K562 (cell line): Measurements from ENCODE around the gene SFI1. TPM values are rescaled to one million over a fixed set of nuclear protein-coding genes. Genes with fewer than 3 reads are reported as not detected.

Source experiments
- ADNP ChIP-seq: fragments of 200-800 bp; sonication (Bioruptor generic); IDR thresholded peaks from 2 replicates; pipeline ENCODE4 v1.6.1; 2016; ENCODE audit warnings: missing genetic modification characterization, missing compliant biosample characterization
- AFF4 ChIP-seq: sonication (generic); formaldehyde crosslinking; IDR thresholded peaks from 2 replicates; pipeline ENCODE4 v1.8.0; 2023; ENCODE audit warnings: mild to moderate bottlenecking, missing genetic modification reagents
- ARHGAP35 ChIP-seq: fragments of 450-650 bp; IDR thresholded peaks from 2 replicates; pipeline ENCODE4 v1.6.1; 2018; ENCODE audit not compliant: partially characterized antibody
- ARID1B ChIP-seq: fragments of 450-650 bp; IDR thresholded peaks from 2 replicates; pipeline ENCODE4 v1.6.1; 2016; ENCODE audit warnings: antibody characterized with exemption, mild to moderate bottlenecking, inconsistent platforms
- BRF1 ChIP-seq: IDR thresholded peaks from 3 replicates; pipeline ENCODE4 v1.6.1; 2011; ENCODE audit warnings: borderline replicate concordance, mild to moderate bottlenecking; ENCODE audit not compliant: insufficient read length; ENCODE audit errors: extremely low read depth
- CBFA2T2 ChIP-seq: fragments of 450-650 bp; conservative IDR thresholded peaks from 2 replicates; pipeline ENCODE4 v1.6.1; 2017; ENCODE audit warnings: mild to moderate bottlenecking
- CBFB ChIP-seq: sonication (generic); formaldehyde crosslinking; IDR thresholded peaks from 2 replicates; pipeline ENCODE4 v1.4.0; 2020; ENCODE audit warnings: mild to moderate bottlenecking, missing genetic modification reagents
- CSDE1 ChIP-seq, 2 experiments: fragments of 450-650 bp; IDR thresholded peaks; 2 replicates each; pipeline ENCODE4 v1.6.1; 2016; ENCODE audit warnings: mild to moderate bottlenecking in 1 of 2
- DACH1 ChIP-seq: fragments of 450-650 bp; IDR thresholded peaks from 2 replicates; pipeline ENCODE4 v1.6.1; 2018; ENCODE audit not compliant: partially characterized antibody
- HDAC2 ChIP-seq: fragments of 450-650 bp; IDR thresholded peaks from 2 replicates; pipeline ENCODE4 v1.6.1; 2016; ENCODE audit warnings: mild to moderate bottlenecking
- MCM3 ChIP-seq: fragments of 450-650 bp; IDR thresholded peaks from 2 replicates; pipeline ENCODE4 v1.6.1; 2016
- POLR2A ChIP-seq: fragments of 450-650 bp; conservative IDR thresholded peaks from 2 replicates; pipeline ENCODE4 v1.6.1; 2016
- RBM17 ChIP-seq: fragments of 200-400 bp; formaldehyde crosslinking; IDR thresholded peaks from 2 replicates; pipeline ENCODE4 v1.6.1; 2017; ENCODE audit warnings: low read depth, mild to moderate bottlenecking, low read length, borderline replicate concordance
- RFX5 ChIP-seq: IDR thresholded peaks from 2 replicates; pipeline ENCODE4 v1.6.1; 2011; ENCODE audit warnings: low read depth, mild to moderate bottlenecking, improper control_type of control experiment, low read length
- RNF2 ChIP-seq: sonication (generic); IDR thresholded peaks from 2 replicates; pipeline ENCODE4 v1.6.1; 2016
- RUNX1 ChIP-seq: sonication (generic); IDR thresholded peaks from 2 replicates; pipeline ENCODE4 v1.6.1; 2016; ENCODE audit warnings: antibody characterized with exemption, low read depth
- SMARCA4 ChIP-seq: fragments of 450-650 bp; IDR thresholded peaks from 2 replicates; pipeline ENCODE4 v1.6.1; 2016
- TCF7 ChIP-seq: sonication (generic); IDR thresholded peaks from 2 replicates; pipeline ENCODE4 v1.6.1; 2016; ENCODE audit warnings: antibody characterized with exemption, borderline replicate concordance
- TCF7L2 ChIP-seq: fragments of 150-350 bp; IDR thresholded peaks from 2 replicates; pipeline ENCODE4 v1.6.1; 2016; ENCODE audit warnings: low read depth, mild to moderate bottlenecking, low read length, moderate library complexity
- TRIM25 ChIP-seq: fragments of 450-650 bp; IDR thresholded peaks from 2 replicates; pipeline ENCODE4 v1.7.0; 2016; ENCODE audit warnings: borderline replicate concordance
- ZNF184 ChIP-seq: sonication (generic); formaldehyde crosslinking; IDR thresholded peaks from 2 replicates; pipeline ENCODE4 v1.5.0; 2020; ENCODE audit warnings: missing genetic modification reagents
- ZNF217 ChIP-seq: sonication (generic); formaldehyde crosslinking; IDR thresholded peaks from 2 replicates; pipeline ENCODE4 v1.8.0; 2022; ENCODE audit warnings: mild to moderate bottlenecking, missing genetic modification reagents
- ZNF253 ChIP-seq: fragments of 250-450 bp; sonication (Bioruptor Pico); conservative IDR thresholded peaks from 2 replicates; pipeline ENCODE4 v1.6.1; 2021; ENCODE audit warnings: mild to moderate bottlenecking
- ZNF41 ChIP-seq: fragments of 250-450 bp; sonication (Bioruptor Pico); conservative IDR thresholded peaks from 2 replicates; pipeline ENCODE4 v1.4.0; 2020; ENCODE audit warnings: mild to moderate bottlenecking
- ZNF740 ChIP-seq, 3 experiments: fragments of 200-800 bp in 1 of 3; sonication (Bioruptor generic) in 1 of 3; sonication (generic) in 1 of 3; formaldehyde crosslinking in 1 of 3; IDR thresholded peaks; 2 replicates each; pipeline versions ENCODE4 v1.6.1 to v1.8.0; 2016 to 2022; ENCODE audit warnings: mild to moderate bottlenecking in 2 of 3, missing compliant biosample characterization in 2 of 3, missing genetic modification characterization in 2 of 3, missing genetic modification reagents in 1 of 3
- ZSCAN29 ChIP-seq: fragments of 450-650 bp; IDR thresholded peaks from 2 replicates; pipeline ENCODE4 v1.6.1; 2017
- polyA plus RNA-seq, 8 experiments: library from polyadenylated mRNA; depleted of rRNA in 4 of 8; stranded (reverse) in 5 of 8; unstranded in 3 of 8; fragments of >200 nt; fragmentation: Nextera tagmentation in 2 of 8; fragmentation: Illumina TruSeq in 1 of 8; extraction: Ambion mirVana in 2 of 8; extraction: Trizol in 1 of 8; gene quantifications; 2 replicates each; pipeline versions ENCODE4 v1.2.1 to v1.2.3, GENCODE V29; 2011 to 2014; ENCODE audit warnings: inconsistent platforms in 1 of 8, missing spikeins in 1 of 8
- total RNA-seq, 7 experiments: library from RNA; depleted of rRNA in 6 of 7; stranded (reverse); fragments of >200 nt in 6 of 7; fragmentation: Illumina TruSeq in 2 of 7; extraction: Trizol in 2 of 7; gene quantifications; 2 replicates each; pipeline versions ENCODE4 v1.2.1 to v1.2.3, GENCODE V29; 2011 to 2021; ENCODE audit warnings: low replicate concordance in 1 of 7

SFI1 gene
- total and polyA plus RNA-seq, 9 of the 15 experiments (the other 6 are each of a cell fraction or from before 2014, with no cell fraction given) = 3.0 to 25.6 (median 14.1) TPM

- TF ChIP-seq CSDE1 (IDR thresholded peaks at IDR 0.05) = no peak
- no peak; the same call in 1 of the 2 replicates for TF ChIP-seq AFF4
- TF ChIP-seq MCM3 = no peak
- TF ChIP-seq SMARCA4 = no peak
- no peak for TF ChIP-seq ADNP (tag)
- TF ChIP-seq ZNF217 (CRISPR knock-in tag) = no peak
- TF ChIP-seq CBFB = no peak
- TF ChIP-seq ARHGAP35 = no peak
- TF ChIP-seq TCF7L2 = no peak
- TF ChIP-seq RNF2 = 0 out of 2 replicates have a peak, but pooled peaks have one; percentile 11
- no peak for TF ChIP-seq ZNF740 (CRISPR knock-in tag; IDR thresholded peaks at IDR 0.05)
- no peak for TF ChIP-seq ZNF740 (tag; IDR thresholded peaks at IDR 0.05)
- no peak; the same call in 1 of the 2 replicates for TF ChIP-seq TCF7
- TF ChIP-seq POLR2A = peak; percentile 75
- TF ChIP-seq HDAC2 = no peak
- no peak for TF ChIP-seq ZSCAN29
- no peak for TF ChIP-seq TRIM25
- no peak for TF ChIP-seq ZNF184 (CRISPR knock-in tag)
- TF ChIP-seq CBFA2T2 = no peak
- no peak for TF ChIP-seq ZNF253 (CRISPR knock-in tag)
- peak; percentile 88 for TF ChIP-seq DACH1
- no peak for TF ChIP-seq BRF1
- no peak for TF ChIP-seq ZNF41
- 0 out of 2 replicates have a peak, but pooled peaks have one; percentile 35 for TF ChIP-seq RUNX1
- TF ChIP-seq ARID1B = no peak
- no peak for TF ChIP-seq RFX5
- TF ChIP-seq RBM17 = no peak
Measured at GRCh38 chr22:31489632-31490495, 6.5 kb upstream of the SFI1 start, which contains the start of gene EIF4ENIF1 (continued).
